H1 (cell line): ENCODE results near the gene KCNQ1. TPM values are rescaled to one million over a fixed set of nuclear protein-coding genes. Genes with fewer than 3 reads are reported as not detected.

Source experiments
- CBX8 ChIP-seq: fragments of 300-800, 300-1000 bp; sonication (generic); IDR thresholded peaks from 2 replicates; pipeline ENCODE4 v1.7.1; 2016; ENCODE audit warnings: low read depth, low read length, borderline replicate concordance
- CHD1 ChIP-seq: IDR thresholded peaks from 2 replicates; pipeline ENCODE4 v1.6.1; 2012; ENCODE audit warnings: low read depth, low read length, improper control_type of control experiment
- EP300 ChIP-seq, 2 experiments: IDR thresholded peaks; 1 replicate in 1 of 2; 2 replicates in 1 of 2; pipeline ENCODE4 v1.6.1; 2011 to 2012; ENCODE audit warnings: low read depth in 2 of 2, low read length in 2 of 2, mild to moderate bottlenecking in 2 of 2, borderline replicate concordance in 1 of 2, inconsistent platforms in 1 of 2, moderate library complexity in 1 of 2
- FOSL1 ChIP-seq: IDR thresholded peaks from 2 replicates; pipeline ENCODE4 v1.6.1; 2011; ENCODE audit warnings: mild to moderate bottlenecking, low read depth, low read length, moderate library complexity; ENCODE audit not compliant: insufficient read depth
- POLR2AphosphoS5 ChIP-seq: IDR thresholded peaks from 2 replicates; pipeline ENCODE4 v1.6.1; 2011; ENCODE audit warnings: low read depth, low read length
- SIRT6 ChIP-seq: IDR thresholded peaks from one replicate; pipeline ENCODE4 v1.7.1; 2012; ENCODE audit warnings: low read length, inconsistent platforms
- SP2 ChIP-seq: IDR thresholded peaks from 2 replicates; pipeline ENCODE4 v1.6.1; 2012; ENCODE audit warnings: mild to moderate bottlenecking, low read length, inconsistent platforms
- polyA plus RNA-seq, 7 experiments: library from polyadenylated mRNA; depleted of rRNA in 3 of 7; stranded (reverse) in 5 of 7; unstranded in 2 of 7; fragments of >200 nt in 5 of 7; fragments of 200-250 nt in 2 of 7; gene quantifications; 1 replicate in 5 of 7; 2 replicates in 1 of 7; 4 replicates in 1 of 7; pipeline versions ENCODE4 v1.2.1 to v1.2.3, GENCODE V29; 2011 to 2013; ENCODE audit warnings: missing spikeins in 2 of 7, mixed read lengths in 2 of 7
- total RNA-seq: library from RNA; stranded (reverse); fragmentation: NEBNext Ultra II Directional; extraction: Animal tissue kit (Norgen Biotek cat#: 25700); gene quantifications from 2 replicates; pipeline ENCODE4 v1.2.1, GENCODE V29; 2021
- TF ChIP-seq, protein P1 (sequence below): IDR thresholded peaks from 2 replicates; pipeline ENCODE4 v1.6.1; 2012; ENCODE audit warnings: inconsistent platforms

KCNQ1 gene
- total and polyA plus RNA-seq, 2 of the 8 experiments (the other 6 are each of a cell fraction or from before 2014, with no cell fraction given) = 1.9 to 2.0 TPM

DNA sequence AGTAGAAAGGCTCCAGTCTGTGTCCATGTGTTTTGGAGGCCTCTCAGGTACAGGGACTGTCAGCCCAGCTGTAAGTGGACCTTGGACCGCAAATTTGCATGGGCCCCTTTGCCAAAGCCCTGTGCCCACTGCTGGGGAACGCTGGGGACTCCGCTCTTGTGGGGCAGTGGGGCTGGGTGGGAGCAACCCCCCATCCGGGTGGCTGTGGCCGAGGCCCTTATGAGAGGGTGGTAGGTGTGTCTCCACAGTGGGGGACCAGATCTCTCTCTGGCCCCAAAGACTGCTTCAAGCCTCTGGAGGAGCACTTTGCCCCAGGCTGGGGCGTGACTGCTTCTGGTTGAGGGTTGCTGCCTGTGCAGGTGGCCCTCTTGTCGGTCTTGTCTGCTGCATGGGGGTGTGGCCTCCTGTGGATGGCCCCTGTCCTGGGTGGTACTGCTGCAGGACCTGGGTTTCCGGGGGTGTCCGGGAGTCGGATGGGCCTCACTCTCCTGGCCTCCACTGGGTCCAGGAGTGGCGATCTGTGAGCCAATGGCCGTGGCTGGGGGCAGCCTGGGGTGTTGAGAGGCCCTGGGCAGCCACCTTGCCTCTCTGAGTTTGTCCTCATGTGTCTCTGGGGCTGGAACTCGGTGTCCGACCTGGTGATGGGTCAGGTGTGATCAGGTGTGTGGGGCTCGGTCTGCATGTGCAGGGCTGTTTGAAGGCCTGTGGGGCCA, 15.9 kb downstream of the KCNQ1 start (continued):
- TF ChIP-seq POLR2AphosphoS5 (no peak), CHD1 (no peak), SIRT6 (no peak), EP300 (IDR thresholded peaks at IDR 0.05; ENCODE audit: borderline replicate concordance in 1 of 2, low read depth in 2 of 2, low read length in 2 of 2) (no peak), FOSL1 (no peak), SP2 (no peak), CBX8 (no peak)
- TF ChIP-seq, protein P1, sequence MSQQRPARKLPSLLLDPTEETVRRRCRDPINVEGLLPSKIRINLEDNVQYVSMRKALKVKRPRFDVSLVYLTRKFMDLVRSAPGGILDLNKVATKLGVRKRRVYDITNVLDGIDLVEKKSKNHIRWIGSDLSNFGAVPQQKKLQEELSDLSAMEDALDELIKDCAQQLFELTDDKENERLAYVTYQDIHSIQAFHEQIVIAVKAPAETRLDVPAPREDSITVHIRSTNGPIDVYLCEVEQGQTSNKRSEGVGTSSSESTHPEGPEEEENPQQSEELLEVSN = no peak
